Measurements from ENCODE around the gene BRME1.
"Not testable (repeated sequence)": the region's sequence is repeated elsewhere in the genome, so short reads cannot be mapped to it uniquely, and the experiment has no call there.

BRME1 gene

DNA sequence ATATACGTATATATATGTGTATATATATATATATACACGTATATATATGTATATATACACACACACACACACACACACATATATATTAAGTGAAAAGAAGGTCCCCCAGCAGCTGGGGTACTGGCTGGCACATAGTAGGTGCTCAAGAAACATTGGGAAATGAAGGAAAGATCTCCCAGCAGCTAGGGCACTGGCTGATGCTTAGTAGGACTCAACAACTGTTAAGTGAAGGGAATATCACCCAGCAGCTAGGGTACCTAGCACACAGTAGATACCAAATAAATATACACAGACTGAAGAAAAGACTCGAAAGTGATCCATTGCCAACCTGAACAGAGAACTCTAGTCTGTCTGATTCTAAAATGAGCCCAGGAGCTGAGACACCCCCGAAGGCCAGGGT, 20.1 kb upstream of the BRME1 start:
- peaks cover 22% of the 10 kb centered on the region for H3K36me3 ChIP-seq (ENCODE audit: control insufficient read depth, insufficient read depth, low read length)

DNA sequence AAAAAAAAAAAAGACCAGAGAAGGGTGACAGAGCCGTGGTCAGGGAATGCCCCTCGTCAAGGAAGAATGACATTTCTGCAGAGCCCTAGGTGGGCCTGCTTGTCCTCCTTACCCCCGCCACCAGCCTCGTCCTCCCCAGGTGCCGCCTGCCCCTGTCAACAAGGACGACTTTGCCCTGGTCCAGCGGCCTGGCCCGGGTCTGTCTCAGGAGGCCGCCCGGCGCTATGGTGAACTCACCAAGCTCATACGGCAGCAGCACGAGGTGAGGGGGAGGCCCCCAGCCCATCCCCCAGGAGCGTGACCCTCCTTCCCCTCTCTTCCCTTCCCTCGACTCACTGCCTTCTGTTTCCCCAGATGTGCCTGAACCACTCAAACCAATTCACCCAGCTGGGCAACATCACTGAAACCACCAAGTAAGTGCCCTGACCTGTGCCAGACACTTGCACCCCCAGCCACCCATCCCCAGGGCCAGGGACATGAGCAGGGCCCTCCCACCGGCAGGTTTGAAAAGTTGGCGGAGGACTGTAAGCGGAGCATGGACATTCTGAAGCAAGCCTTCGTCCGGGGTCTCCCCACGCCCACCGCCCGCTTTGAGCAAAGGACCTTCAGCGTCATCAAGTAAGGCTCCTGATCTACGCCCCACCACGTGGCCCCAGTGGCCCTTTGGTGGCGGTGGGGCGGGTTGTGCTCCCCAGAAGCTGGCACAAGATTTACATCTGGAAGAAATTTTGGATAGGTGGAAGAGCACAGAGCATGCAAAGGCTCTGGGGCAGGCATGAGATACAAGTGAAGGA, 17.5 kb upstream of the BRME1 start:
- Histone ChIP-seq H3K27ac (ENCODE audit: low read length) (no peak overlapping the region), H3K27me3 (ENCODE audit: control insufficient read depth, insufficient read depth, low read length) (no peaks in the 10 kb centered on the region)
- WGBS (ENCODE audit: insufficient coverage, insufficient read length), result no CpG with 5 or more reads among the region's 28 CpGs

More for the DNA sequence above, 20.1 kb upstream of the BRME1 start:
- H3K9me3 ChIP-seq (ENCODE audit: control insufficient read depth, insufficient read depth, low read length), result no peaks in the 10 kb centered on the region
- H3K27ac ChIP-seq (ENCODE audit: low read length), result no peak overlapping the region
- H3K4me3 ChIP-seq (ENCODE audit: low read length), result no peak overlapping the region
- no CpG with 5 or more reads among the region's 4 CpGs for WGBS (ENCODE audit: insufficient coverage, insufficient read length)
- H3K4me1 ChIP-seq (ENCODE audit: control insufficient read depth, insufficient read depth, low read length), result no peaks in the 10 kb centered on the region
- H3K27me3 ChIP-seq (ENCODE audit: control insufficient read depth, insufficient read depth, low read length), result no peaks in the 10 kb centered on the region
- no peak for DNase-seq (ENCODE audit: low read depth, low spot score)

DNA sequence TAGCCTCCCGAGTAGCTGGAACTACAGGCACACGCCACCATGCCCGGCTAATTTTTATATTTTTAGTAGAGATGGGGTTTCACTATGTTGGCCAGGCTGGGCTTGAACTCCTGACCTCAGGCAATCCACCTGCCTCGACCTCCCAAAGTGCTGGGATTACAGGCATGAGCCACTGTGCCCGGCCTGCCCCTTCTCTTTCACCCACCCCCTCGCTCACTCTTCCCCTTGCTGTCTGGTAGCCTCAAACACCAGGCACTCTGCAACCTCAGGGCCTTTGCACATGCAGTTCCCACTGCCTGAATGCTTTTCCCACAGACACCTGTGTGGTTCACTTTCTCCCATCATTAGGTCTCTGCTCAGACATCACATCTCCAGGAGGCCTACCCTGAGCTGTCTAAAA, 16.2 kb upstream of the BRME1 start:
- H3K27ac ChIP-seq (ENCODE audit: low read length); H3K27me3 ChIP-seq (ENCODE audit: control insufficient read depth, insufficient read depth, low read length); H3K4me1 ChIP-seq (ENCODE audit: control insufficient read depth, insufficient read depth, low read length); H3K9me3 ChIP-seq (ENCODE audit: control insufficient read depth, insufficient read depth, low read length); H3K4me3 ChIP-seq (ENCODE audit: low read length); DNase-seq (ENCODE audit: low read depth, low spot score): not testable (repeated sequence)
- H3K36me3 ChIP-seq (ENCODE audit: control insufficient read depth, insufficient read depth, low read length), result peaks cover 20% of the 10 kb centered on the region
- WGBS (ENCODE audit: insufficient coverage, insufficient read length), result no CpG with 5 or more reads among the region's 6 CpGs

More for the DNA sequence above, 17.5 kb upstream of the BRME1 start:
- DNase-seq (ENCODE audit: low read depth, low spot score), result no peak
- Histone ChIP-seq H3K4me3 (ENCODE audit: low read length) (no peak overlapping the region), H3K9me3 (ENCODE audit: control insufficient read depth, insufficient read depth, low read length) (no peaks in the 10 kb centered on the region; the same call in 1 of the 2 replicates), H3K4me1 (ENCODE audit: control insufficient read depth, insufficient read depth, low read length) (no peaks in the 10 kb centered on the region), H3K36me3 (ENCODE audit: control insufficient read depth, insufficient read depth, low read length) (peaks cover 26% of the 10 kb centered on the region)

DNA sequence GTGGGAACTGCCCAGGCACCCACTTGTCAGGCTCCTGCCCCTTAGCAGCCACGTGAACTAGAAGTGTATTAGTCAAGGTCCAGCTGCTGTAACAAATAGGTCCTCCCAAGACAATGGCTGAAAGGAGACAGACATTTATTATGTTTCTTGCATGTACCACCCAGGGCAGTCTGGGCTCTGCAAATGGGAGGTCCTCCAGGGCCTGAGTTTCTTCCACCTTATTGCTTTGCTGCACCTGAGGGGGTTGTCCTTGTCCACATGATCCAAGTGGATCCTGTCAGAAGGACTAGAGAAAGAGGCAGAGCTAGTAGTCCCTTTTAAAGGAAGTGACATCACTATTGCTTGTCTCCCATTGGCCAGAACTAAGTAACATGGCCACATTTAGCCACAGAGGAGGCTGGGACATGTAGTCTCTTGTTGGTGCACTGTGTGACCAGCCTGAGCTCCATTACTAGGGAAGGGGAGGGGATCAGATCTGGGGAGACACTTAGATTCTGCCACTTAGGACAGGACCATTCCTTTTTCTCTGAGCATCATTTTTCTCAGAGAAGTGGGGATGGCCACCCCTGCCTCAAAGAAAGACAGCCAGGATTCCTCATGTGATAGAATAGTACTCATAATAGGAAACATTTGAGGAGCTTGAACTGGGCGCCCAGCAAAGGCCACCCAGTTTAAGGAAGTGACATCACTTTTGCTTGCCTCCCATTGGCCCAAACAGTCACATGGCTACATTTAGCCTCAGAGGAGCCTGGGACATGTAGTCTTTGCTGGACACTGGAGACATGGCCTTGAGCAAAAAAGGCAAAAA, 15.2 kb upstream of the BRME1 start:
- DNase-seq (ENCODE audit: low read depth, low spot score), result no peak
- Histone ChIP-seq H3K4me1 (ENCODE audit: control insufficient read depth, insufficient read depth, low read length) (no peaks in the 10 kb centered on the region; the same call in 1 of the 2 replicates), H3K36me3 (ENCODE audit: control insufficient read depth, insufficient read depth, low read length) (peaks cover 16% of the 10 kb centered on the region), H3K27ac (ENCODE audit: low read length) (no peak overlapping the region), H3K4me3 (ENCODE audit: low read length) (no peak overlapping the region), H3K27me3 (ENCODE audit: control insufficient read depth, insufficient read depth, low read length) (no peaks in the 10 kb centered on the region), H3K9me3 (ENCODE audit: control insufficient read depth, insufficient read depth, low read length) (no peaks in the 10 kb centered on the region; the same call in 1 of the 2 replicates)
- WGBS (ENCODE audit: insufficient coverage, insufficient read length), result no CpG with 5 or more reads among the region's 2 CpGs

DNA sequence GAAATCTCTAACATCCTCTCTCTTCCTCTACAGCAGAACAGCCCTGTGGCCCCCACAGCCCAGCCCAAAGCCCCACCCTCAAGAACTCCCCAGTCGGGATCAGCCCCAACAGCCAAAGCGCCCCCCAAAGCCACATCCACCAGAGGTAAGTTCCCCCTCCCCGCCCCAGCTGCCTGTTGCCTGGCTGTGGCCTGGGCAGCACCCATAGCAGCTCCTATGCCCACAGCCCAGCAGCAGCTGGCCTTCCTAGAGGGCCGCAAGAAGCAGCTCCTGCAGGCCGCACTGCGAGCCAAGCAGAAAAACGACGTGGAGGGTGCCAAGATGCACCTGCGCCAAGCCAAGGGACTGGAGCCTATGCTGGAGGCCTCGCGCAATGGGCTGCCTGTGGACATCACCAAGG, 14.6 kb upstream of the BRME1 start:
- no peak for DNase-seq (ENCODE audit: low read depth, low spot score)
- H3K4me3 ChIP-seq (ENCODE audit: low read length), result no peak overlapping the region
- H3K27ac ChIP-seq (ENCODE audit: low read length), result no peak overlapping the region
- H3K27me3 ChIP-seq (ENCODE audit: control insufficient read depth, insufficient read depth, low read length), result no peaks in the 10 kb centered on the region
- H3K4me1 ChIP-seq (ENCODE audit: control insufficient read depth, insufficient read depth, low read length), result no peaks in the 10 kb centered on the region; the same call in 1 of the 2 replicates
- WGBS (ENCODE audit: insufficient coverage, insufficient read length), result no CpG with 5 or more reads among the region's 11 CpGs
- H3K9me3 ChIP-seq (ENCODE audit: control insufficient read depth, insufficient read depth, low read length), result no peaks in the 10 kb centered on the region; the same call in 1 of the 2 replicates
- peaks cover 16% of the 10 kb centered on the region for H3K36me3 ChIP-seq (ENCODE audit: control insufficient read depth, insufficient read depth, low read length)

DNA sequence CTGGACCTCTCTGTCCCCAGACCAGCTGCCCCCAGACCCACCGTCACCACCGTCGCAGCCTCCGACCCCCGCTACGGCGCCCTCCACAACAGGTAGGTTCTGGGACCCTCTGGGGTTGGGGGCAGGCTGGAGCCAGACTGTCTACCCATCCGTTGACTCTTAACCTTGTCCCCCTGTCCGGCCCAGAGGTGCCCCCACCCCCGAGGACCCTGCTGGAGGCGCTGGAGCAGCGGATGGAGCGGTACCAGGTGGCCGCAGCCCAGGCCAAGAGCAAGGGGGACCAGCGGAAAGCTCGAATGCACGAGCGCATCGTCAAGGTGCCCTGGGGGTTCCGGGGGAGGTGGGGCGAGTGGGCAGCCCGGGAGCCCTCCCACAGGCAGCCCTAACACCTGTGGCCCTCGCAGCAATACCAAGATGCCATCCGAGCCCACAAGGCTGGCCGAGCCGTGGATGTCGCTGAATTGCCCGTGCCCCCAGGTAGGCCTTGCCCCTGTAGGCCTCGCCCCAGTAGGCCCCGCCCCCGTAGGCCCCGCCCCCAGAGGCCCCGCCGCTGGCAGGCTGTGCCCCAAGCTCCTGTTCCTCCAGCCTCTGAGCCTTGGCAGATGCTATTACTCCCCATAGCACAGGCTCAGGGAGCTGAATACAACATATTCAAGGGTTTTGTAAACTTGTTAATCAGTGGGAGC, 13.0 kb upstream of the BRME1 start:
- no CpG with 5 or more reads among the region's 34 CpGs for WGBS (ENCODE audit: insufficient coverage, insufficient read length)

DNA sequence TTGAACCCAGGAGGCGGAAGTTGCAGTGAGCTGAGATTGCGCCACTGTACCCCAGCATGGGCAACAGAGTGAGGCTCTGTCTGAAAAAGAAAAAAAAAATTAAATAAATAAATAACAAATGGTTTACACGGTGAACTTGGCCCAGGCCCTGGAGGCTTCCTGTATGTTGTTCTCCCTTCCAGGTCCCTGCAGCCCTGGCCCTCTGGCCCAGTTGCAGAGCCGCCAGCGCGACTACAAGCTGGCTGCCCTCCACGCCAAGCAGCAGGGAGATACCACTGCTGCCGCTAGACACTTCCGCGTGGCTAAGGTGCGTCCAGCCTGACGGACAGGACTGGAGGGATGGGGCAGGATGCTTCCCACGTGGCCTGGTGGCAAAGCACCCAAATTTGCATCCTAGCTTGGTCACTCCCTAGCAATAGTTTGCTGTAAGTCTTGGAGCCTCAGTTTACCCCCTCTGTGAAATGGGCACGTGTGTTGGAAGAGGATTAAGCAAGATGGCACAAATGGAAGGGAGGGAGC, 12.0 kb upstream of the BRME1 start:
- H3K9me3 ChIP-seq (ENCODE audit: control insufficient read depth, insufficient read depth, low read length), result no peaks in the 10 kb centered on the region; the same call in 1 of the 2 replicates
- no peaks in the 10 kb centered on the region; the same call in 1 of the 2 replicates for H3K4me1 ChIP-seq (ENCODE audit: control insufficient read depth, insufficient read depth, low read length)
- H3K27ac ChIP-seq (ENCODE audit: low read length), result no peak overlapping the region
- H3K36me3 ChIP-seq (ENCODE audit: control insufficient read depth, insufficient read depth, low read length), result peaks cover 18% of the 10 kb centered on the region
- no peak for DNase-seq (ENCODE audit: low read depth, low spot score)
- no peaks in the 10 kb centered on the region for H3K27me3 ChIP-seq (ENCODE audit: control insufficient read depth, insufficient read depth, low read length)
- no CpG with 5 or more reads among the region's 14 CpGs for WGBS (ENCODE audit: insufficient coverage, insufficient read length)
- H3K4me3 ChIP-seq (ENCODE audit: low read length), result no peak overlapping the region

More for the DNA sequence above, 13.0 kb upstream of the BRME1 start:
- Histone ChIP-seq H3K36me3 (ENCODE audit: control insufficient read depth, insufficient read depth, low read length) (peaks cover 16% of the 10 kb centered on the region), H3K27me3 (ENCODE audit: control insufficient read depth, insufficient read depth, low read length) (no peaks in the 10 kb centered on the region), H3K4me3 (ENCODE audit: low read length) (no peak overlapping the region), H3K27ac (ENCODE audit: low read length) (no peak overlapping the region), H3K9me3 (ENCODE audit: control insufficient read depth, insufficient read depth, low read length) (no peaks in the 10 kb centered on the region; the same call in 1 of the 2 replicates), H3K4me1 (ENCODE audit: control insufficient read depth, insufficient read depth, low read length) (no peaks in the 10 kb centered on the region; the same call in 1 of the 2 replicates)
- no peak for DNase-seq (ENCODE audit: low read depth, low spot score)

DNA sequence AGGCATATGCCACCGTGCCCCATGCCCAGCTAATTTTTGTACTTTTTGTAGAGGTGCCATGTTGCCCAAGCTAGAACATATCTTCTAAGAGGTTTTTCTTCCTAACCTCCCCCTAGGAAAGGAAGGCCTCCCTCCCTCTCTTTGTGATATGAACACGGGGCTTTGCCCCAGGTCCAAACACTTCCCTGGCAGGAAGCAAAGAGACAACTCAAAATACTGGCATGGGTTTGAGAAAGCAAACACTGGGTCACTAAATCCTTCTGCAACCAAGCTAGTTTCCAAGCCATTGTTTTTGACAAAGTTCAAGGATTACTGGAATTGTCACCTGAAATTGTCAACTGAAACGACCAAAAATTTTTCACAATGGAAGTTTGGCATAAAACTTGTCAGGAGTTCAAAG, 8.9 kb upstream of the BRME1 start:
- no peak for DNase-seq (ENCODE audit: low read depth, low spot score)
- Histone ChIP-seq H3K4me3 (ENCODE audit: low read length) (no peak overlapping the region), H3K9me3 (ENCODE audit: control insufficient read depth, insufficient read depth, low read length) (no peaks in the 10 kb centered on the region), H3K27me3 (ENCODE audit: control insufficient read depth, insufficient read depth, low read length) (no peaks in the 10 kb centered on the region), H3K36me3 (ENCODE audit: control insufficient read depth, insufficient read depth, low read length) (peaks cover 10% of the 10 kb centered on the region), H3K4me1 (ENCODE audit: control insufficient read depth, insufficient read depth, low read length) (no peaks in the 10 kb centered on the region; the same call in 1 of the 2 replicates), H3K27ac (ENCODE audit: low read length) (no peak overlapping the region)
- no CpG with 5 or more reads among the region's 3 CpGs for WGBS (ENCODE audit: insufficient coverage, insufficient read length)

DNA sequence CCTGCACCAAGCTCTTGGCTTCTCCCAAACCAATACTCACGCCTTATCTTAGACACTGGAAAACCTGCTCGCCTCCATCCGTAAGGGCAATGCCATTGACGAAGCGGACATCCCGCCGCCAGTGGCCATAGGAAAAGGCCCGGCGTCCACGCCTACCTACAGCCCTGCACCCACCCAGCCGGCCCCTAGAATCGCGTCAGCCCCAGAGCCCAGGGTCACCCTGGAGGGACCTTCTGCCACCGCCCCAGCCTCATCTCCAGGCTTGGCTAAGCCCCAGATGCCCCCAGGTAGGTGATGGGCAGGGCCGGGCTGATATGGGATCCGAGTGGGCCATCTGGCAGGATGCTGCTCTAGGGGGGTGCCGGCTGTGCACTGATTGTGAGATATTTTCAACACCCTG, 7.4 kb upstream of the BRME1 start:
- Histone ChIP-seq H3K36me3 (ENCODE audit: control insufficient read depth, insufficient read depth, low read length) (peaks cover 8% of the 10 kb centered on the region; the same call in 1 of the 2 replicates), H3K27ac (ENCODE audit: low read length) (no peak overlapping the region), H3K4me3 (ENCODE audit: low read length) (no peak overlapping the region), H3K9me3 (ENCODE audit: control insufficient read depth, insufficient read depth, low read length) (no peaks in the 10 kb centered on the region), H3K27me3 (ENCODE audit: control insufficient read depth, insufficient read depth, low read length) (no peaks in the 10 kb centered on the region), H3K4me1 (ENCODE audit: control insufficient read depth, insufficient read depth, low read length) (no peaks in the 10 kb centered on the region; the same call in 1 of the 2 replicates)
- DNase-seq (ENCODE audit: low read depth, low spot score), result no peak
- WGBS (ENCODE audit: insufficient coverage, insufficient read length), result no CpG with 5 or more reads among the region's 17 CpGs

DNA sequence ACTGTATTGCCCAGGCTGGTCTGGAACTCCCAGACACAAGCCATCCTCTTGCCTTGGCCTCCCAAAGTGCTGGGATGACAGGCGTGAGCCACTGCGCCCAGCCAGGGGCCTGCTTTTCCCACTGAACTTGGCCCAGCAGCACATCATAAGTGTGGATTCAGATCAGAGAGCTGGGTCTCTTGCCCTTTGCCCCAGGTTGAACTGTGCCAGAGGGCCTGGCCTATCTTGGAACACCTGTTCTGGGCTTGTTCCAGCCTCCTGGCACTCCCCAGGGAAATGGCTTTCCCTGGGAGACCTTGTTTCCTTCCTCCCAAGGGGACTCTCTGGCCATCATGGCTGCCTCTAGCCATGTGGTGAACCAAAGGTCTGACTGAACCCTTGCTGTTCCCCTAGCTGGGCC, 3.5 kb upstream of the BRME1 start:
- no CpG with 5 or more reads among the region's 2 CpGs for WGBS (ENCODE audit: insufficient coverage, insufficient read length)
- Histone ChIP-seq H3K4me3 (ENCODE audit: low read length) (no peak overlapping the region), H3K27me3 (ENCODE audit: control insufficient read depth, insufficient read depth, low read length) (no peaks in the 10 kb centered on the region), H3K4me1 (ENCODE audit: control insufficient read depth, insufficient read depth, low read length) (no peaks in the 10 kb centered on the region), H3K27ac (ENCODE audit: low read length) (no peak overlapping the region), H3K9me3 (ENCODE audit: control insufficient read depth, insufficient read depth, low read length) (no peaks in the 10 kb centered on the region), H3K36me3 (ENCODE audit: control insufficient read depth, insufficient read depth, low read length) (peaks cover 8% of the 10 kb centered on the region; the same call in 1 of the 2 replicates)
- no peak for DNase-seq (ENCODE audit: low read depth, low spot score)
